Dermis microvascular lymphatic vessel endothelial cell (primary cell): ENCODE measurements around the gene TRERF1. TPM values are rescaled to one million over a fixed set of nuclear protein-coding genes. Genes with fewer than 3 reads are reported as not detected.
"Not testable (repeated sequence)": the region's sequence is repeated elsewhere in the genome, so short reads cannot be mapped to it uniquely, and the experiment has no call there.

Experiments used
- DNase-seq, 2 donors: peaks; one replicate each; pipeline versions ENCODE4 v3.0.0 to v3.0.0-alpha.2; 2010; ENCODE audit warnings: low read depth in 2 of 2
- total RNA-seq: library from RNA; depleted of rRNA; stranded (reverse); fragments of >200 nt; gene quantifications from 2 replicates; pipeline ENCODE4 v1.2.1, GENCODE V29; 2014

The TRERF1 gene
- total RNA-seq, 1 donor from 2014 or later = not detected

- DNase-seq = peak in 1 of 2 donors; percentile 86
Observed at GRCh38 chr6:42338744-42339222, 112.9 kb downstream of the TRERF1 start.

GRCh38 chr6:42337985-42338743 lies 113.6 kb downstream of the TRERF1 start:
- no peak for DNase-seq

GRCh38 chr6:42336431-42336830 lies 115.3 kb downstream of the TRERF1 start:
- DNase-seq = no peak

- no peak for DNase-seq
Observed at GRCh38 chr6:42335896-42336295, 115.8 kb downstream of the TRERF1 start.

DNA sequence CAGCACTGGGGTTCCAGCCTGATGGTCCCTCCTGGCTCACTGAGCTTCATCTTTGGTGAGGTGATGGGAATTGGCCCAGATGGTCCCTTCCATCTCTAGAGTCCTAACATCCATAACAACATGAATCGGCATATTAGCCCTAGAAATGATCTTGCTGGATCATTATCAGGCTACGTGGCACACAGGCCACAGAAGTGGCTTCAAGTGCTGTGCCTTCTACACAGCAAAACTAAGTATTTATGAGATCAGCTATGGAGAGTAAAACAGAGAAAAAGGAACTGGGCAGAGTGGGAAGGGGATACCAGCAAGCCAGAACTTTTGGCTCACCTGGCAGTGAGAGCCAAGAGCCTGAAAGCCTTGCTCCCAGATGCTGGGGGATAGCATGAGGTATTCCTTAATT lies 116.9 kb downstream of the TRERF1 start:
- DNase-seq = no peak

GRCh38 chr6:42333612-42334011 lies 118.1 kb downstream of the TRERF1 start:
- DNase-seq = no peak

DNA sequence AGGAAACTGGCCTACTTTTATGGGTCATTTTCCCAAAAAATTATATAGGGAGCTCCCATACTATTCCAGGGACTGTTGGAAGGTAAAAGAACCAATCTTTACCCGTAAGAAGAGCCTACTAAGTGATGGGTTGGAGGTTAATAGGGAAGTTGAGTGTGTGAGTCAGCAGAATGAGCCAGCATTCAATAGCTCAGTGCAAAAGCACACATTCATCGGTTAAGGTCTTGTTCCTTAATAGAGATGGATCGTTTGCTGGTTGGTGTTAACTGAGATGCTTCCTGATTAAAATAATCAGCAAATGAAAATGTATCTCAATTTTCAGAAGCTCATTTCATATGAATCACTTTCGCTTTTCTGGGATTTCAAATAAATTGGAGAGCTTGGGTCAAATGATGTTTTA lies 118.8 kb downstream of the TRERF1 start:
- no peak for DNase-seq

- DNase-seq = no peak
Observed at GRCh38 chr6:42331019-42331418, 120.7 kb downstream of the TRERF1 start.

GRCh38 chr6:42326248-42326647 lies 125.5 kb downstream of the TRERF1 start:
- no peak for DNase-seq

GRCh38 chr6:42324656-42325324 lies 126.9 kb downstream of the TRERF1 start:
- DNase-seq = not testable (repeated sequence)

- no peak for DNase-seq
Observed at GRCh38 chr6:42322676-42323075, 129.1 kb downstream of the TRERF1 start.

- no peak for DNase-seq
Observed at GRCh38 chr6:42321976-42322375, 129.8 kb downstream of the TRERF1 start.

- no peak for DNase-seq
Observed at GRCh38 chr6:42320762-42321161, 131.0 kb downstream of the TRERF1 start.

- DNase-seq = no peak
Observed at GRCh38 chr6:42318480-42318879, 133.2 kb downstream of the TRERF1 start.

DNA sequence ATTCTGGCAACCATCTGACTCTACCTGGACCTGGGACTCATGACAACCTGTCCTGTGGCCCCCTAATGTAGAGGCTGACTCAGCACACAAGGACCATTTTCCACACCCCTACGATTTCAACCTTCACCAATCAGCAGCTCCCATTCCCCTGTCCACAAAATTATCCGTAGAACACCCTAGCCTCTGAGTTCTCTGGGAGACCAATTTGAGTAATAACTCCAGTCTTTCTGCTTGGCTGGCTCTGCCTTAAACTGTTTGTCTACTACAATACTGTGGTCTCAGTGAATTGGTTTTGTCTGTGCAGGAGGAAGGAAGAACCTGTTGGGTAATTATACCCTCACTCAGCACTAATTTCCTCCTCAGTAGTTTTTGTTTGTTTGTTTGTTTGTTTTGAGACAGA lies 134.7 kb downstream of the TRERF1 start:
- DNase-seq = no peak

GRCh38 chr6:42315991-42316970 lies 135.4 kb downstream of the TRERF1 start:
- DNase-seq = peak in 1 of 2 donors; percentile 78

DNA sequence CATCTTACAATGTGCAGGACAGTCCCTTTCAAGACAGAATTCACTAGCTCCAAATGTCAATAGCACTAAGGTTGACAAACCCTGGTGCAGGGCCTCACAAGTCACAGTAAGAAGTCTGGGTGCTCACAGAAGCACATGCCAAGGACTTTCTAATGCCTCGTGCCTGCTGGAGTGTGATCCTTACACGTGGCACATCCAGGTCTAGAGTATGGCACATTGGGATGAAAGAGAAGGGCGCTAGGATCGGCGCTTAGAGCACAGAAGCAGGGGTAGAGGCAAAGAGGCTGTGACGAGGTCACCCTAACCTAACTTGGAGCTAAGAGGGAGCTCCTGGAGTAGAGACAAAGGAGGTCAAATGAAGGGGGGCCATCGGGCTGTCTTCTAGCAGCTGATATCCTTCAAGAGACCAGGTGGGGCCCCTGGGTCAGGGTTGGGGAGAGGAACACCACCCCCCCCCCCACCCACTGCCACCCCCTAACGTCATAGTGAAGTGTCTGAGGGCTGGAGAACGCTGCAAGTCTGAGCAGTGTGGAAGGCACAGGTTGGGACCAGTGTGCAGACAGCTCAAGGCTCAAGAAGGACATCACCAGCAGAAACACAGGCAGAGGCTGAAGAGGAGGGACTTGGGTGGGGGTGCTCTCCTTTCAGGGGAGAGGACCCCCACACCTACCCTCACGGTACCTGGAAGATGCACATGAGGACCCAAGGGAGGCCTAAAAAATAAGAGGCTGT lies 136.3 kb downstream of the TRERF1 start:
- DNase-seq = no peak

DNA sequence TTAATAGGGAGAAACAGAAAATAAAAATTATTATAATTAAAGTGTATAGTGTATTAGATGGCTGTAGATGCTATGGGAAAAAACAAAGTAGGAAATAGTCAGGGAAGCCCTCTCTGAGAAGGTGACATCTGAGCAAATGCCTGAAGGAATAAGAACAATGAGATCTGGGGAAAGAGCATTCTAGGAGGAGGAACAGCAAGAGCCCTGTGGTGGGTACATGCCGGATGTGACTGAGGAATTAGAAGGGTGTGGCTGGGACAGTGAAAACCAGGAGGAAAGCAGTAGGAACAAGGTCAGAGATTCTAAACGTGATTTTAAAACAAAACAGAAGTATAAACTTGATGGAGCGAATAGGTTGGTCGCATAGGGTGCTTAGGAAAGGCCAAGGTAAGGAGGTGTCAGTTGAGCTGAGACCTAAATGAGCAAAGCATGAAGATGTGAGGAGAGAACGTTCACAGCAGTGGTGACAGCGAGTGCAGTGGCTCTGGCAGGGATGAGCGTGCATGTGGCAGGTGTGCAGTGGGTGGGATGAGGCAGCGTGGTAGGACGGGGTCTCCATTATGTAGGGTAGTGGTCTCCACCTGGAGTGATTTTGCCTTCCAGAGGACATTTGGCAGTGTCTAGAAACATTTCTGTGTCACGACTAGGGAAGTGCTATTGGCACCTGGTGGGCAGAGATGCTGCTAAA lies 137.0 kb downstream of the TRERF1 start:
- no peak for DNase-seq

GRCh38 chr6:42313941-42314570 lies 137.7 kb downstream of the TRERF1 start:
- DNase-seq = no peak

GRCh38 chr6:42313038-42313437 lies 138.7 kb downstream of the TRERF1 start:
- DNase-seq = no peak
